Cardiac fibroblast (primary cell): ENCODE data around the gene TTC22.

Experiments
- DNase-seq, 2 donors: peaks; one replicate each; pipeline versions ENCODE4 v3.0.0 to v3.0.0-alpha.2; 2010; ENCODE audit warnings: low read depth in 2 of 2
- H3K4me3 ChIP-seq, 2 donors: replicated peaks in 1 of 2; 1 replicate in 1 of 2; 2 replicates in 1 of 2; pipeline ENCODE4 v1.5.1; 2011; ENCODE audit warnings: low read depth in 2 of 2, low read length in 2 of 2, mild to moderate bottlenecking in 2 of 2, moderate library complexity in 1 of 2
- CTCF ChIP-seq: IDR thresholded peaks from one replicate; pipeline ENCODE4 v1.5.1; 2011; ENCODE audit warnings: low read depth, mild to moderate bottlenecking, low read length, inconsistent platforms

The TTC22 gene

GRCh38 chr1:54819733-54820132 lies 18.6 kb upstream of the TTC22 start:
- no peak for DNase-seq
- TF ChIP-seq CTCF = no peak

GRCh38 chr1:54819195-54819536 lies 18.0 kb upstream of the TTC22 start:
- DNase-seq = no peak
- no peak for TF ChIP-seq CTCF
- no peak overlapping the region for H3K4me3 ChIP-seq

More at GRCh38 chr1:54819733-54820132, 18.6 kb upstream of the TTC22 start:
- no peak overlapping the region for H3K4me3 ChIP-seq

GRCh38 chr1:54818461-54819194 lies 17.5 kb upstream of the TTC22 start:
- DNase-seq = peak; percentile 20 to 21
- TF ChIP-seq CTCF = no peak
- H3K4me3 ChIP-seq = no peak overlapping the region

- no peak for DNase-seq
- no peak overlapping the region for H3K4me3 ChIP-seq
- no peak for TF ChIP-seq CTCF
Measured at GRCh38 chr1:54816951-54817350, 15.8 kb upstream of the TTC22 start.

GRCh38 chr1:54816130-54816529 lies 15.0 kb upstream of the TTC22 start:
- no peak for TF ChIP-seq CTCF
- no peak overlapping the region for H3K4me3 ChIP-seq
- no peak for DNase-seq

- DNase-seq = no peak
- no peak overlapping the region for H3K4me3 ChIP-seq
- no peak for TF ChIP-seq CTCF
Measured at GRCh38 chr1:54815086-54815876, 14.2 kb upstream of the TTC22 start.
